HG03095 (cell line): ENCODE results near the gene CEP295NL.
"Not testable (repeated sequence)": the region's sequence is repeated elsewhere in the genome, so short reads cannot be mapped to it uniquely, and the experiment has no call there.

Experiments
- ATAC-seq: cut with Tn5 transposase; IDR thresholded peaks from one replicate; pipeline ENCODE4 v1.9.1; 2021; ENCODE audit warnings: moderate library complexity; ENCODE audit not compliant: unreplicated experiment

The CEP295NL gene

GRCh38 chr17:78905541-78905940, 2.5 kb upstream of the CEP295NL start:
- no peak for ATAC-seq

DNA sequence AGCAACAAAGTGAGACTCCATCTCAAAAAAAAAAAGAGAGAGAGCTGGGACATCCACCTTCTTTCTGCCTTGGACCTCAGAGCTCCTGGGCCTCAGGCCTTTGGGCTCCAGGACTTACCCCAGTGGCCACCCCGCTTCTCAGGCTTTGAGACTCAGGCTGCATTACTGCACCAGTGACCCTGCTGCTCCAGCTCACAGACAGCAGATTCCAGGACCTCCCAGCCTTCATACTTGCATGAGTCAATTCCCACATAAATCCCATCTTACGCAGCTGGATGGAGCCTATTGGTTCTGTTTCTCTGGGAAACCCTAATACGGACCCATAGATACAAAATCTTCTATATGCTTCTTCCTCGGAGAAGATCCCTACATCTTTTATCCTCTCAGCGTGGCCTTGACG, 2.1 kb upstream of the CEP295NL start:
- ATAC-seq = no peak

DNA sequence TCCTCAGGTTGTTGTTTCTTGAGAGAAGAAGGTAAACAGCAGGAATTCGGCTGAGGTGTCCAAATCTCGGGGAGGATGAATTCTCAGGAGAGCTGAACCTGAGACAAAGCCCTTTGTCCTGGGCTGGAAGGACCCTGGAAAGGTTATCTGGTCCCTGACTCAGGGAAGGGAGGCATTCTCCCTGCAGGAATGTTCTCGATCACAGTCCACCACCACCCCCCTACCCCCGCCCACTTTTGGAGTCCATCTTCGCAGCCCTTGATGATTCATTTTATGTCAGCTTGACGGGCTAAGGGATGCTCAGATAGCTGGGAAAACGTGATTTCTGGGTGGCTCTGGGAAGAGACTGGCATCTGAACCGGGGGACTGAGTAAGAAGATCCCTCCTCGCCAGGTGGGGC, 1.4 kb upstream of the CEP295NL start:
- ATAC-seq = no peak

- not testable (repeated sequence) for ATAC-seq
Observed at GRCh38 chr17:78902231-78902630, 770 bp downstream of the CEP295NL start.

DNA sequence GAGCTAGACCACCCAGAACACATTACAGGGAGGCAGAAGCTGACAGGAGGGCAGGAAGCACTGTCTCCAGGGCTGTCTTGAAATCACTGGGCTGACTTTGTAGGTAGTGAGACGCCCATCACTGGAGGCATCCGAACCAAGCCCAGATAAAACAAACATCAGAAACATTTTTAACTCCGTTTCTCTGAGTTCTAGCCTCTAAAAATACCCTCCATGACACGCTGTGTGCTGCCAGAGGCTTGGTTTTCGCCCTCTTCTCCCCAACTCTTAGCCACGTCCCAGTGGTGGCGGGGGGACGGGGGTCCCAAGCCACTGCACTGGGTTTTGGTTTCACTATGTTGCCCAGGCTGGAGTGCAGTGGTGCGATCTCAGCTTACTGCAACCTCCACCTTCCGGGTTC, 1.2 kb downstream of the CEP295NL start:
- no peak for ATAC-seq

- ATAC-seq = no peak
Observed at GRCh38 chr17:78900816-78901215, 2.2 kb downstream of the CEP295NL start.

DNA sequence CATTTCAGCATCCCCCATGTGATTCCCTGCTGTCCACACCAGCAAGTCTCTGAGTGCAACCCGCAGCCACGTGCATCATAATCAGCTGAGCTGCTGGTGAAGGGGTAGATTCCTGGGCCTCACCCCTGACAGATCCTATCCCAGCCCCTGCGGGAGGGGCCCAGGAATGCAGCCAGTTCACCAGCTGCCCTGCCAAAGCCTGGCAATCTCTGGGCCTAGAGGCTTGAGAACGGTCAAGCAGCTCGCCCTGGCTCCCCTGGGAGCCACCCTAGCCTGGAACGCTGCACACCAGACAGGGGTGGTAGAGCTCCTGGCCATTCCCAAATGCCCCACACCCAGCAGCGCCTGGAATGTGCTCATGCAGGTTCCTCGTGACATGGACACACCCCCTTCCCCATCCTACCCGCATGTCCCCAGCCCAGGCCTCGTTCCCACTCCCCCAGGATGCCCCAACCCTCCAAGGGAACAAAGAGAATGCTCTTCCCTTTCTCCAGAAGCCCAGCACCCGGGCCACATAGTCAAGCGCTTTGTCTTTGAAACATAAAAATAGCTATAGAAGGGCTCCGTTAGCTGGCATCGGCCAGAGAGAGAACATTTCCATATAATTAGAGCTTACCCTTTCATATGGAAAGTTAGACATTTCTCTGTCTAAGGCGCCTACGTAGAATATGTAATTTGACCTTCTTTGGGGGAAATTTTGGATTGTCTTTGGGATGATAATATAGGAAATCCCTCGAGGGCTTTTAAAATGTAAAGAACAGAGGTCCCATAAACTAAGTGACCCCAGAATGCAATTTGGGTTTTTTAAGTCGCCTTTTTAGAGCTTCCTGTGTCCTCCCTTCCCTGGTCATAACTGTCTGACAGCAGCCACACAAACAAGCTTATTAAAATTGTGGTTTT, 3.4 kb downstream of the CEP295NL start:
- ATAC-seq = no peak

DNA sequence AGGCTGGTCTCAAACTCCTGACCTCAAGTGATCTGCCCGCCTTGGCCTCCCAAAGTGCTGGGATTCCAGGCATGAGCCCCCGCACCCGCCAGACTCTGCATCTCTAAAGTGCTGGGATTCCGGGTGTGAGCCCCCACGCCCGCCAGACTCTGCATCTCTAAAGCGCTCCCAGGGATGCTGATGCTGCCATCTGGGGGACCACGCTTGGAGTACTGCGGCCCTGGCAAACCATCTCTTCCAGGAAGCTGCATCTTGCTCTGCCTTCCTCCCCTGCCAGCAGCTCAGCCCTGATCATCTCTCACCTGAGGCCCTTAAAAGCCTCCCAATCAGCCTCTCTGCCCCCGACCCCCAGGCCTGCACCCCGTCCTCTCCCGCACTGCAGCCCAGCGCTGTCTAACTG, 4.1 kb downstream of the CEP295NL start:
- no peak for ATAC-seq

DNA sequence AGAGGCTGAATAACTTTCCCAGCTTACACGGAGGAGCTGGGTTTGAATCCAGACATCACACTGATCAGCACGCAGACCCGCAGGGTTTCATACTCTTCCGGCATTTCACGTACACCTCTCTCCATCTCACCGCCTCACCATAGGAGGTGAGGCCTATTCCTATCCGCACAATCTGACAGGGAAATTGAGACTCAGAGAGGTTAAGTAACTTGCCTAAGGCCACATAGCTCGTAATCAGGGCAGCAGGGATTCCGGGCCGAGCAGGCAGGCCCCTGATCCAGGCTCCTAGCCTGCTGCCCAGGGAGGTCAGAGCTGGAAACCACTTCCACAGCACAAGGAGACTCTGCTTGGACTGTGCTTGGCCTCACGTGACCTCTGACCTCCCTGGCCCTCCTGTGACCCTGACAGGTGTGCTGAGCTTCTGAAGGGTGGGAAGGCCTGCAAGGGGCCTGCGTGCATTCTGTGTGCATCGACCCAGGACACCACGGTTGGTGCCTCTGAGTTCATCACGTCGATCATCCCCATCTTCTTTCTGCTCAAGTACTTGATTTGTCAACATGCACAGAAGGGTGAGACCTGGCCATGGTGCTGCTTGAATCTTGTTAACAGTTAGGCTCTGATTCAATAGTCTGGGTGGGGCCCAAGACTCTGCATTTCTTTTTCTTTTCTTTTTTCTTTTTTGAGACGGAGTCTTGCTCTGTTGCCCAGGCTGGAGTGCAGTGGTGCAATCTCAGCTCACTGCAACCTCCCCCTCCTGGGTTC, 4.7 kb downstream of the CEP295NL start:
- ATAC-seq = no peak

GRCh38 chr17:78897664-78898047, 5.3 kb downstream of the CEP295NL start:
- no peak for ATAC-seq

DNA sequence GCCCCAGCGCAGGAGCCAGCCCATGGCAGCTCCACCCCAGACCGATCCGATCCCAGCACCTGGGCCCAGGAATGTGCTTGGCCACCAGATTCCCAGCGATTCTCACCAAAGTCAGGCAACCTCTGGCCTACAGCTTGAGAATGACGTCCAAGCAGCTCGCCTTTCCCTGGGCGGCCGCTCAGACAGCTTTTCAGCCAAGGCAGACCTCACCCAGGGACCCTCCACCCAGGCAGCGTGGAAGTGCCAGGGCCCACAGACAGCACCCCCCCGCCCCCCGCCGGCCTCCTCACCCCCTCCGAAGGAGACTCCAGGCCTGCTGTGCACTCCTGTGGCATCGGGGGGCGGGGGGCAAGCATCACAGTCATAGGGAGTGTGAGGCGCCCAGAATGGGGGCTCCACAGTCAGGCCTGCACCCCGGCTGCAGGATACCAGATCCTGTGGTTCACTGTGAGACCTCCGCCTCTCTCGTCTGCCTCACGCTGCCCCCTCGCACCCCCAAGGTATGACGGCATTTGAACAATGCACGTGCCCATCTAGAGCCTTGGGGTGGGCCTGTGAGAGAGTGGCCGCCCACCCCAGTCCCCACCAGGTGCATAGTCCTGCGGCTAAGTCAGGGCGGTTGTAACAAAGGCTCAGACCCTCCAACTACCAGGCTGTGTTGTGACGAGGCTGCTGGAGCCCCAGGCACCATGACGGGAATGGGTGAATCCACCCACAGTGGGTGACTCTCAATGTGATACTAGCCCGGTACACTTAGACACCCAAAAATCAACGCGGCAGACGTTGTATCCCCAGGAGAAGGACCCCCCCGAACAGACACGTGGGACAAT, 6.0 kb downstream of the CEP295NL start:
- ATAC-seq = no peak

GRCh38 chr17:78896091-78896833, 6.7 kb downstream of the CEP295NL start:
- no peak for ATAC-seq

GRCh38 chr17:78895322-78895721, 7.7 kb downstream of the CEP295NL start:
- ATAC-seq = no peak

- ATAC-seq = no peak
Observed at GRCh38 chr17:78893684-78894083, 9.3 kb downstream of the CEP295NL start.

DNA sequence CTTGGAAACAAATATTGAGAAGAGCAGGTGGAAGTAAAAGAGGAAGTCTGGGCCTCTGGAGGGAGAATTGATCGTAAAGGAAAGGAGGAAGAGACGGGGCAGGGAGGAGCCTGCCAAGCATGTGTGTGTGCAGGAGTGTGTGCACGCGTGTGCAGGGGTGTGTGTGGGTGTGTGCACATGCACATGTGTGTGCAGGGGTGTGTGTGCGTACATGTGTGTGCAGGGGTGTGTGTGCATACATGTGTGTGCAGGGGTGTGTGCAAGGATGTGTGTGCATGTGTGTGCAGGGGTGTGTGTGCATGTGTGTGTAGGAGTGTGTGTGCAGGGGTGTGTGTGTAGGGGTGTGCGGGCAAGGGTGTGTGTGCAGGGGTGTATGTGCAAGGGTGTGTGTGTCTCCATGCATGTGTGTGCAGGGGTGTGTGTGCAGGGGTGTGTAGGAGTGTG, 10.0 kb downstream of the CEP295NL start:
- no peak for ATAC-seq

DNA sequence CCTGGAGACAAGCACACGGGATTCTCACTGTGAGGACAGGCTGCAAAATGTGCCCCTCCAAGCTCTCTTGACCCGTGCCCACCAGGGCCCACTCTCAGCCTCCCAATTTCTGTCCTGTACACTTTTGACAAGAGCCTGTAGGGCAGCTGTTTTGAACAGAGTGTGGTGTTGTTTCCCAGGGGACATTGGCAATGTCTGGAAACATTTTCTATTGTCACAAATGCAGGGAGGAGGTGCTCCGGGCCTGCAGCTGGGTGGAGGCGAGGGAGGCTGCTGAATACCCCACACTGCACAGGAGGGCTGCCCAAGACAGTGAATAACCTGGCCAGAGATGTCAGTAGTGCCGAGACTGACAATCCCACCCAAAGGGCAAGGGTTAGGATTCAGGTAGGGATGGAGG, 10.5 kb downstream of the CEP295NL start:
- ATAC-seq = no peak

DNA sequence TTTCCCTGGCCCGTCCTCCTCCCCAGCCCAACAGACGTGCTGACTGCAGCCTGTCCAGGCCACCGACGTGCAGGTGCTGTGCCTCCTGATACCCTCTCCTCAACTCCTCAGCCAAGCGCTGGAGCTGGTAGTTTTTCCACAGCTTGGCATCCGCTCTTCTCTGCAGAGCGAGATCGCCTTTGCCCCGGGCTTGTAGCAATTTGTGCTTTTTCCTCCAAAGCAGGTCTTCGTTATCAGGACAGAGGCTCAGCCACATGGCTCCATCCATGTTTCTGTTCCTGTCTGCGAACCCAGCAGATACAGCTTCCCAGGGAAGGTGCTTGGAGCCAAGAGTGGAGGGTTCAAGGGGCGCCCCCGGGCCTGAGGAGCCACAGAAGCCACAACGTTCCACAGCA, 10.9 kb downstream of the CEP295NL start:
- ATAC-seq = no peak

DNA sequence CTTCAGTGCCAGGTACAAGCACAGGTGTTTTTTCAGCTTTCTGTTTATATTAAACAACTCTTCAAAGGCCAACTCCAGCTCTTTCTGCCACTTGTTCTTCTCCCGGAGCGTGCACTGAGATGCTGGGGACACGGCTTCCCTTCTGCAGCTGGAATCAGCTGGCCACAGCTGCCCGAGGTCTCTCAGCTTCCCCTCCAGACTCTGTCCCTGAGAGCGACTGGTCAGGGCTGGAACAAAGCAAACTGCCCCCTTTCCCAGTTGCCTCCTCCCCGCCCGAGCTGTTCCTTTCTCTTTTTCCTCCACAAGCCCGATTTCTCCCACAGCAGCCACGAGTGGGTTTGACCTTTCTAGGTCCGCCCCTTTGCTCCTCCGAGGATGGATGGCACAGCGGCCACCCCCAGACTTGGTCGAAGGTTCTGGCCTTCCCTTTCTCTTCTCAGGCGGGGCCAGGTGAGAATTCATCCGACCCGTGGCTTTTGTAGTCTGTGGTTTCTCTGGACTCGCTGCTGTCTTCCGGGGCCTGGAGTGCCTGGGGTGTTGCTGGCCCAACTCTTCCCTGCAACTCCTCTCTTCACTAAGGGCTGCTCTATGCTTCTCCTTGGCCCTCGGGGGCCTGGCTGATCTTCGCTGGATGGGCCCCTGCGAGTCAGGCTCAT, 11.5 kb downstream of the CEP295NL start:
- no peak for ATAC-seq

GRCh38 chr17:78890498-78890897, 12.5 kb downstream of the CEP295NL start:
- ATAC-seq = no peak

GRCh38 chr17:78890096-78890495, 12.9 kb downstream of the CEP295NL start:
- not testable (repeated sequence) for ATAC-seq
